AG09319 (cell line): ENCODE data around the gene TSPAN32.

Experiments
- DNase-seq: peaks from one replicate; pipeline ENCODE4 v3.0.0-alpha.2; 2010; ENCODE audit warnings: low read depth; ENCODE audit errors: extremely low read depth
- TF ChIP-seq, protein P1 (sequence below): IDR thresholded peaks from 2 replicates; pipeline ENCODE4 v1.5.1; 2011; ENCODE audit warnings: low read depth, mild to moderate bottlenecking, inconsistent platforms, low read length, moderate library complexity

Gene TSPAN32

DNA sequence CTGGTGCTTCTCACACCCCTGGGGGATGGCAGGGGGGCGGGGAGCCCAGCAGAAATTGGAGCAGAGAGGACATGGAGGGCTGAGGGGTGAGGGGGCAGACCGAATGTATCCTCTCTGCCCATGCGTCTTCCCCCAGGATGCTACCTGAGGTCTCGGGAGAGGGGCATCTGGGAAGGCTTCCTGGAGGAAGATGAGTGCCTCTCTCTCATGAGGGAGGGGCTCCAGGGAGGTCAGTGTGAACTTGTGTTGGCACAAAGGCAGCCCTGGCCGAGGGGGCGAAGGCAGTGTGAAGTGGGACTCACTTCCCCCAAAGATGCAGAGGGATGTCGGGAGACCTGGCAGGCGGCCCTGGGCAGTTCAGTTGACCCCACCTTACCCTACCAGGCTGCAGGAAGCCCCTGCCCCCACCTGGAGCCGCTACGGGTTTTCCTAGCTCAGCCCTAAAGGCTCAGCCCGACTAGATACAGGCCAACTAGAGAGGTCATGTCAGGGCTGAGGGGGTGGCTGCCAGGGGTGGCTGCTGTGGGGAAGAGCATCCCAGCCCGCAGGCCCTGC, 41.8 kb upstream of the TSPAN32 start:
- DNase-seq, result no peak
- TF ChIP-seq, protein P1, sequence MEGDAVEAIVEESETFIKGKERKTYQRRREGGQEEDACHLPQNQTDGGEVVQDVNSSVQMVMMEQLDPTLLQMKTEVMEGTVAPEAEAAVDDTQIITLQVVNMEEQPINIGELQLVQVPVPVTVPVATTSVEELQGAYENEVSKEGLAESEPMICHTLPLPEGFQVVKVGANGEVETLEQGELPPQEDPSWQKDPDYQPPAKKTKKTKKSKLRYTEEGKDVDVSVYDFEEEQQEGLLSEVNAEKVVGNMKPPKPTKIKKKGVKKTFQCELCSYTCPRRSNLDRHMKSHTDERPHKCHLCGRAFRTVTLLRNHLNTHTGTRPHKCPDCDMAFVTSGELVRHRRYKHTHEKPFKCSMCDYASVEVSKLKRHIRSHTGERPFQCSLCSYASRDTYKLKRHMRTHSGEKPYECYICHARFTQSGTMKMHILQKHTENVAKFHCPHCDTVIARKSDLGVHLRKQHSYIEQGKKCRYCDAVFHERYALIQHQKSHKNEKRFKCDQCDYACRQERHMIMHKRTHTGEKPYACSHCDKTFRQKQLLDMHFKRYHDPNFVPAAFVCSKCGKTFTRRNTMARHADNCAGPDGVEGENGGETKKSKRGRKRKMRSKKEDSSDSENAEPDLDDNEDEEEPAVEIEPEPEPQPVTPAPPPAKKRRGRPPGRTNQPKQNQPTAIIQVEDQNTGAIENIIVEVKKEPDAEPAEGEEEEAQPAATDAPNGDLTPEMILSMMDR, result no peak

DNA sequence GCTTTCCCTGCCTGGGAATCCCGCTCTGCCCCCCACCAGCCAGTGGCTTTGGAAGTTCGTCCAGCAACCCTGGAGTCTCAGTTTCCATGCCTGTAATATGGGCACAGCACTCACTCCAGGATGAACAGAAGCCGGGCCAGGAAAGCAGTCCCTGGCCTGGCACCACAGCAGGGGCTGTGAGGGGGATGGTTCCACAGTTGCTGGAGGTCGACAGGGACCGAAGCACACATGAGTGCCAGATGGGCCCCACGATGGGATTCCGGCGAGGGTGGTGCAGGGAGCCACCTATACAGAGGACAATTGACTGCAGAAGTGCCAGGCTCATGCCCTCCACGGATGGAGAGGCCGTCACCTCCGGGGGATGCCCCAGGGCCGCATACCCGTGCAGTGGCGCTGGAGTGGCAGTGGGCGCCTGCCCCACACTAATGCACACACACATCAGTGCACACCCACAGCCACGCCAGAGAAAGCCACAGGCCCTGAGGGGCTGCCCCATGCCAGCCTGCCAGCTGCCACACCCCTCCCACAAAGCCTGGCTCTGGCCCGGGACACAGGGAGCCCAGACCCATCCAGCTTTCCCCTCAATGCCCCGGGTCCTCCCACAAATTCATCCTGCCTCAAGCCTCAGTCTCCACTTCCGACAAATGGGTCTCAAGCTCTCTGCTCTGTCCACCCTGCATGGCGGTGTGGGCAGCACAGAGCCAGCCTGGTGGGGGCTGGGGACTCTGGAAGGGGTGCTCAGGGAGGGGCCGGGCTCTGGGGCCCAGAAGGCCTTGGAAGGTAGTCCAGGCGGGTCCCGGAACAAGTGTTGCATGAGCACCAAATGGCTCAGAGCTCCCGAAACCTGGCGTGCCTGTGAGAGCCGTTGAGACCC, 41.1 kb upstream of the TSPAN32 start:
- TF ChIP-seq, protein P1, result no peak

DNA sequence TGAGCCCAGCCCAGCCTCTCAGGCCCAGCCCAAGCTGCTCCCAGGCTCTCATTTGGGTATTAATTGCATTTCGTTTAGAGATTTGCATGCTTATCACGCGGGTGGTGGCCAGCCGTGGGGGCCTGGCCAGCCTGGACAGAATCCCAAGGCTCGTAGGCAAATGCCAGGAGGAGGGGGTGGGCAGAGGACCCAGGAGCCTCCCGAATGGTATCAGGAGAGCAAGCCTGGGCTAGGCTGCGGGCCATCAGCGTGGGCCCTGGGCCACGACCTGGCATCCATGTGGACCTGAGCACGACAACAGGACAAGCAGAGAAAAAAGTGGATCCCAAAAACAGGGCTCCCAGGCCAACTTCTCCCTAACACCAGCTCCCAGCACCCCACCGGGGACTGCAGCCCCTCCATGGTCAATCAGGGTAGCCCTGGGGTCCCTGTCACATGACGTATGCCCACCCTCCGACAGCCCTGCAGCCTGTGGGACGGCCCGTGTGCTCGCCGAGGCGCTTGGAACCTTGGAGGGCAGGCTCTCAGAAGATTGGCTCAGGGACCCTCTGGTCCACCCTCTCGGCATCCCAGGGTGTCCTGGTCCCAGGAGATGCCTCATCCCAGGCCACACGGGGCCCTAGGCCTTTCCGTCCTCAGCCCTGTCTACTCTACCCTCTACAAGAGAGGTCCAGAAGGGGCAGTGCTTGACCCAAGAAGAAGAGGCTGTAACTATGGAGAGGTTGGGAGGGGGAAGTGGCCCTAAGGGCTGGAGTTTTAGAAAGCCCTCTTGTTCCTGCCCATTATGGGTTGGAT, 40.2 kb upstream of the TSPAN32 start:
- TF ChIP-seq, protein P1, result no peak

More for the DNA sequence above, 41.1 kb upstream of the TSPAN32 start:
- no peak for DNase-seq

DNA sequence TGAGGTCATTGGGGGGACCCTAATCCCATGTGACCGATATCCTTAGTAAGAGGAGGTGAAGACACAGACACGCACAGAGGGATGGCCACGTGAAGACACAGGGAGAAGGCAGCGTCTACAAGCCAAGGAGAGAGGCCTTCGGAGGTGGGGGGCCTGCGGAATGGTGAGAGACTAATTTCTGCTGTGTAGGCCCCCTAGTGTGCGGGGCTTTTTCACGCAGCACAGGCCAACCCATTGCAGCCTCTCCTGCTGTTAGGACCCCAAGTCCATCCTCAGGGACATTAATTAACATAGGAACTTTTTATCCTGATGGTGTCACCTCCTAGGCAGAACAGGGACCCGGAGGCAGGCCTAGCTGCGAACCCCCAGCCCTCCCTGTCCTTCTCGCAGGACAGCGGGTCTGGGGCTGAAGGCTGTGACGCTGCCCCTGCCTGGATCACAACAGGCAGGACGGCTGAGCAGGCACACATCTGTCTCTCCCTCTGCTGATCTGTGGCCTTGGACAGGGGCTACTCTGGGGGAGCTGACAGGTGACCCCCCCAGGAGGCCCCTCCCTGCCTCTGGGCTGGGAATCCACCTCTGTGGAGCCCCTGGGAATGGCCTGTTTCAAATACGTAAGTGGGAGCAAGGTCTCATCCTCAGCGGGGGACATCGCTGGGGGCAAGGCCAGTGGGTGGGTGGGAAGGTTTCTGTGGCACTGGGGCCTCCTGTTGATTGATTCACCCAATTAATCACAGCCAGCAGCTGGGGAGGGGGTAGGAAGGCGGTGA, 39.3 kb upstream of the TSPAN32 start:
- DNase-seq, result no peak
- TF ChIP-seq, protein P1, result no peak

More for the DNA sequence above, 40.2 kb upstream of the TSPAN32 start:
- DNase-seq, result no peak

- DNase-seq, result no peak
- TF ChIP-seq, protein P1, result no peak
Measured at GRCh38 chr11:2263071-2263565, 38.7 kb upstream of the TSPAN32 start.

DNA sequence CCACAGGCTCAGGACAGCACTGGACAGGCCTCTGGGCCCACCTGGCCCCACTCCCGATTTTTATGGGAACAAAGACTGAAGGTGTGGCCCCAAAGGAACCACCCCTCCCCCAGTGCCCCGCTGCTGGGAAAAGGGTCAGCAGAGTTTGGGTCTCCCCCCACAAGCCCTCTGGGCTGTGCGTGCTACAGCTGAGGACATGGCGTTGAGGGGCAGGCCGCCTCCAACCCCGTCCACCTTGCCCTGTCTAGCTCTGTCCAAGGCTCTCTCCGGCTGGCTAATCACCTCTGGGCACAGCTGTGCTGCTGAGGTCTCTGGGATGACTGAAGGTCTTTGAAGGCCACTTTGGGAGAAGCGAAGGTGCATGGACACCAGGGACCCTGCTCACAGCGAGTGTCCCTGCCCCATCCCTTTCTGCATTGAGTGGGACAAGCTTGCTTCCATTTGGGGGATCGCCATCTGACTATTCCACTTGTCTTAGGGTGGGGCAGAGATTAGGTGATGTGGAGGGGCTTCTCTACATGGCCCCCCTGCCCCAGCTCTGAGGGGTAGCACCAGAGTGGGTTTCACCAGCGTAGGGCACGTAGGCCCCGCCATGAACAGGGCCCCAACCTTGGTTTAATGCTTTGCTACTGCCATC, 38.0 kb upstream of the TSPAN32 start:
- DNase-seq, result no peak
- TF ChIP-seq, protein P1, result no peak
